GM20431 (cell line): ENCODE measurements around the gene STK24.

Experiments
- in situ Hi-C: fragments of 300-500 bp; cut with MseI, MboI; formaldehyde crosslinking; loops from one replicate; pipeline ENCODE4 v1.15.0; 2020; ENCODE audit warnings: low sequenced_read_pairs; ENCODE audit not compliant: unreplicated experiment

The STK24 gene

DNA sequence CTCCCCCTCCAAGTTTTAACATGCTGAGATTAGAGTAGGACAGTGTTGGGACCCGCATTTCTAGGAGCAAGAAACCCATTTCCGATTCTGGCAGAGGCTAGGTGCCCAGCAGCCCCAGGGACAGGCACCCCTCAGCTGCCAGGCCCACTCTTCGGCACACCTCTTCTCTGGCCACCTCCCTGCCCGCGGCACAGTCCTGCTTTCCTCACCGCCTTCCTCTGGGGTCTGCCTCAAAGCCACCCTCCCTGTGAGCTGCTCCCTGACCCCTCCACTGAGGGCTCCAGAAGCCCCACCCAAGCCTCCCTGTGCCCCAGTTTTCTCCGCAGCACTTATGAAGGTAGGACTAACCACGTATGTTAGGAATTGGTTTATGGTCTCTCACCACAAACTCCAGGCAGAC is 79.9 kb downstream of the STK24 start:
- in situ Hi-C loops, result no loop called here

DNA sequence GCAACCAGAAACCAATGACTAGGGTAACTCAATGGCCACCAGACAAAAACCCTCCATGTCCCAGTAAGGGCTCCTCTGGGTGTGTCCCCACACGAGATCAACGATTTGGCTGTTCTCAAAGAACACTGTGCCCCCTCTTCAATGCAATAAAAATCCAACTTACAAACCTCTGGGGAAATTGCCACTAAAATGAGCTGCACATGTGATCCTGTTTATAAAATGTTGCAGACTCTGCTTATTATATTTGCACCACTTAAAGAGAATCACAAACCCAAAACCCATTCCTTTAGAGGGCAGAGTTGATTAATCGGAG is 80.5 kb downstream of the STK24 start:
- in situ Hi-C loops, result no loop called here

DNA sequence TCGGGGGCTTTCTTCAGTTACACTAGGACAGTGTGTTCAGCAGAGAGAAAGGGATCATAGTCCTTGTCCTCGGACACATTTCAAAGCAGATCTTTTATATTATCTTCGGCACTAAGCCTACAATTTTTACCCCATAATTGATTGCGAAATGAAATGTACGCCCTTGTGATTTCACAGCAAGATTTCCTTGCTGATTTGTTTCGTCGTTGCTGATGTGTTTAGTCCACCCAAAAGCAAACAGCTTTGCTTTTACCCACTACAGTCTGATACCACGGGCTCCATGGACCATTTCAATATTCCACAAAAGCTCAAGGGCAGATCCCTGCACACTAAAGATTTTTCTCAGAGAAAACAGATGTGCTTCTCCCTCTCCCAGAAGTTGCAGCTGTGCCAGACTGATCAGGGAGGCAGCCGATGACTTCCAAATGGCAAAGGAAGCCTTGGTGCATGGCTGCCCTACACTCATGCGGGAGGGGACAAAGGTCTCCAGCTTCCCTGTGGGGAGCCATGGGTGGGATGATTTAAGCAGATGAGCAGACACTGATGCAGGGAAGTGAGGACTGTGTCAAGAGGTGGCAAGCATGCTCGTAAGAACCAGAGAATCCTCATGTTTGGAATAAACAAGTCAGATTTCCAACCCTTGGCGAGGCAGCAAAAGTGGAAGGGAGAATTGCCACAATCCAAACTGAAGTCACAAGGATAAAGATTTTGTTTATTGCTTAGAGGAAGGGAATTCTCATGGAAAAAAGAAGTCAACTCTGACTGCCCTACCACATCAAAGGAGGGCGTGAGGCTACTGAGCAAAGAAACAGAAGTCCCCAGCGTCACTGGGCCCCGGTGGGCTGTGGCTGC is 81.1 kb downstream of the STK24 start:
- in situ Hi-C loops, result no loop called here

DNA sequence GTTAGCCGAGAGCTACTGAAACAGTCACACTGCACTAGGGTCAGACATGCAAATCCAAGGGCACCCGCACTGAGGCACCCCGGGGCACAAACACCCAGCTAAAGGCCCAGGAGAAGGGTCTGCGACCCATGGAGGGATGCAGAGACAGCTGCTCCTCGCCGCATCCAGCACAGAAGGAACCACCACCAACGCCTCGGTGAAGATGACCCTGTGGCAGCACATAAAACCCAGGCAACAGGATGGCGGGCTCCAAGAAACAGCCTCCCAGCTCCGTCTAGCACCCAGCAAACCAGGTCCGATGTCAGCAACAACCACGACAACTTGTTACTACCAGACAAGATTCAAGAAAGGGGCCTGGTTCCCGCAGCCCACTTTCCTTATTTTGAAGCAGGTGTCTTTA is 82.1 kb downstream of the STK24 start:
- in situ Hi-C loops, result no loop called here

DNA sequence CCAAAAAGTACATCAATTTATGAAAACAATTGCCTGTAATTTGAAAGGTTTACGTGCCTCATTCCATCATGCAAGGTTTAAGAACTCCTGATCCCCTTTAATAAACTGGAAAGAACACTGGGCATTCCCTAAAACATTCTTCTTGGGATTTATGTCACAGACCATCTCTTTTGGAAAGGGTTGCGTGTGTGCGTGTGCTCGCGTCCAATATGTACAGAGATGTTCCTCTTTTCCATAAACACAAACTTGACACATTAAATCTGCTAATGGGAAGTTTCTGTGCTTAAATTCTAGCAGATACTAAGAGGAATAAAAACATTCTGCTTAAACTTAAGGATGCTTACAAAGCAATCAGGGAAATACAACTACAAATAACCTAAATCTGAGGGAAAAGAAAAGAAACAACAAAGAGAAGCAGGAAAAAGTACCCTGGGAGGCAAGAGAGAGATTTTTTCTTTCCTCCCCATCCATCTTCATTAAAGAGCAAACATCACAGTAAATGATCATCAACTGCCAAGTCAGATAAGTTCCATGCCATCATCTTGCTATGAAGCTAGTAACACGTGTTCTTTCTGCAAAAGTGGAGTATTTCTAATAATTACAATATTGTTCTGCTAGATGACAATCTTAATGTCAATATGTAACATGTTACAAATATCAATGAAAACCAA is 83.7 kb downstream of the STK24 start:
- in situ Hi-C loops, result no loop called here

DNA sequence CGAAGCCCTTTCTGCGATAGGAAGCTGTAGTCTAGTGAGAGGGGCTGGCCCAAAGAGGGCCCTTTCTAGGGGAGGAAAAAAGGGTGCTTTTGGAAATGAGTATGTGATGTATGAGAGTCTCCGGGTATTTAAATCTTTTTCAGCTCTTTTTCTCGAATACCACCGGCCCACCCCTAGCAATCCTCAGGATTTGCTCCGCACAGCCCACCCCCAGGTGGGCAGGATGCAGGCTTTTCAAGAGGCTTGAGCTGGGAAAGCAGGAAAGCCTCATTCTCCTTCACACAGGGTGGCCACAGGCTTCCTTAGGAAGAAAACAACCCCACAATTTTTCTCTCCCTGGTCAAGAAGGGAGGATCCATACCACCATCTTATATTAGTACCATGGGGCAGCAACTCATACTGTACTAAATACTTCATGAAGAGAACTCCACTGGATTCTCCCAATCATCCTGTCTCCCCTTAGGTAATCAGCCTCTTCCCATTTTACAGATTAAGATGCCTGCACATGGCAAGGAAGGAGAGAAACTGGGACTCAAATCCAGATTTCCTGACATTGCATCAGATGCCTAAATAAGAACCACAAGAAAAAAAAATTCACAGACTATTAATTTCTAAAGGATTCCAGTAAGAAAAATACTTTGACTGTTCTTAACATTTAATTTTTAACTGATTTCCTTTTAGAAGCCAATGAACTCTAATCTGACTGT is 84.4 kb downstream of the STK24 start:
- in situ Hi-C loops, result no loop called here

DNA sequence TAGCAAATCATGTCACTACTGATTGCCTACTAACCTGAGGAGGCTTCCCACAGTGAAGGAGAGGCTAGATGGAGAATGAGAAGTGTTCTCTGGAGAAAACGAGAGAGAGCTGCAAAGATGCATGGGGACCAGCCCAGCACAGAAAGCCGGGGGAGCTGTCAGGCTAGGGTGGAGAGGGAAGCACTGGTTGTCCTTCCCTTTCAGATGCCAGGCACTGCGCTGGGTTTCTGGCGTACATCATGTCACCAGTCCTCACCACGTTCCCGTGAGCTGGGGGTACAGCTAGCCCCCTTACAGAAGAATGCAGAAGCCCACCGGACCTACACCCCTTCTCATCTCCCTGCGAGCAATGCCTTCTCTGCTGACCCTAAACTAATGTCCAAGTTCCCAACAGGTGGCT is 86.0 kb downstream of the STK24 start:
- in situ Hi-C loops, result no loop called here

DNA sequence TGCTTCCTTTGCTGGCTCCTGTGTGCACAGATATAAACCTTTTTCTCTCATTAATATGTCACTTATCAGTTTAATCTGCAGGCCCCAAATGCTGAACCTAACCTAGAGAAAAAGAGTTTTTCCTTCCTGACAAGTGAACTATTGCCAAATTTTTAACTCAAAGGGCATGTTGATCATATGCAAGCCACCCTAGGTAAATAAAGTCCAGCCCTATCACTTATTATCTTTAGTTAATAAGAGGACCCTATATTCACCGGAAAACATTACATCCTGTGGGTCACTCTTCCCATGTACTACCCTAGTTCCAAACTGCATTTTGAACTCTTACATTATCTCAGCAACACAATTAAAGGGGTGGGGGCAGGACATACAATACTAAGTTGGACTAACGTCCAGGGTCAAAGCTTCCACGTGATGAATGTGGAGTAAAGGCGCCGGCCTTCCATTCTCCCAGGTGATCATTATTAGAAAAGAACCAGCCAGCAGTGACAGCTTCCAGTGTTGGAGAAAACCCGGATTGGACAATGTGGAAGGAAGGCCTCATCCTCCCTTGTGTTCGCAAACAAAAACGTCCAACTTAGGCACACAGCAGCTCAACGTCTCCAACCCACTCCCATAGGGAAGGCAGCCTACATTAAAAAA is 86.6 kb downstream of the STK24 start:
- in situ Hi-C loops, result no loop called here

DNA sequence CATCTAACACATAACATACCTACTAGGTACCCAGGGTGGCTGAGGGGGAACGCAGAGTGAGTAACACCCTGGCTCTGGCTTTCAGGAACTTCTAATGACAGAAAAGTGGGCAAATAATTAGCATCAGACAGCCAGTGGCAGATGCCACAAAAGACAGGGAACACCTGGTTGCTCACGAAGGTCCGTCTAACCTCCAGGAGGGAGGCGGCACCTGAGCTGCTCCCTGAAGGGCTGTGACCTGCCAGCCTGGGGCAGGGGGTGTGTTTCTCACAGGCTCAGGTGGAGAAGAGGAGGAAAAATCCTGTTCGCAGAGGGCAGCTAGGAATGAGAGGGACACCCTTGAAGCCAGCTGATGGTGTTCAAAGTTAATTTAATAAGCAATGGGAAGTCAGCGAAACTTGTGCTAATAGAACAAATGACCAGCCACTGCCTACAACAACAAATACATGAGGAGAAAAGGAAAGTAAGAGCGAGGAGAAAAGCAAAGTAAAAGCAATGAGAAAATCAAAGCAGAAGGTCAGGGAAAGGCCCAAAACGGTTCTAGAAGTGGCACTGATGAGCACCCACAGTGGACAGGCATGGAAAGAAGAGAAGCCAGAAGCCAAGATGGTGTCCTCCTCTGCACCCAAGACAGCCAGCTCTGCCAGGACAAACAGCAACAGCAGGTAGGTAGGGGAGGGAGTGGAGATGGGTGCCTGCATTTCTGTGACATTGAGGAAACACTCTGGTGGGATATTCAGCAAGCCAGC is 87.3 kb downstream of the STK24 start:
- in situ Hi-C loops, result no loop called here

DNA sequence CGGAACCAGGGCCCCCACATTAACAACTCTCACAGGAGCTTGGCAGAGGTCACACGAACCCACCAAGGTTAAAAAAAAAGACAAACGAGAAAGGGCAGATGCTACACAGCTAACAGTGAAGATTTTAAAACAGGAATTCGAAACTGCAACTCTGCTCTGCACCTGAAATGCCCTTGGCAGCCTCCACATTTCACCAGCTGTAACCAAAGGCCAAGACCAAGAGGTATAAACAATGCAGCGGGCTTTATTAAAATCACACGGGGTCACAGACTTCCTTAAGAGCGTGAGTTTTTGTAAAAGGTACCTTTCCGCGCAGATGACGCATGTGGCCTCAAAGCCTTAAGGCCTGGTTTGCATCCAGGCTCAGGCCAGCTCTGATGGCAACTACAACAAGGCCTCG is 88.2 kb downstream of the STK24 start:
- in situ Hi-C loops, result no loop called here

DNA sequence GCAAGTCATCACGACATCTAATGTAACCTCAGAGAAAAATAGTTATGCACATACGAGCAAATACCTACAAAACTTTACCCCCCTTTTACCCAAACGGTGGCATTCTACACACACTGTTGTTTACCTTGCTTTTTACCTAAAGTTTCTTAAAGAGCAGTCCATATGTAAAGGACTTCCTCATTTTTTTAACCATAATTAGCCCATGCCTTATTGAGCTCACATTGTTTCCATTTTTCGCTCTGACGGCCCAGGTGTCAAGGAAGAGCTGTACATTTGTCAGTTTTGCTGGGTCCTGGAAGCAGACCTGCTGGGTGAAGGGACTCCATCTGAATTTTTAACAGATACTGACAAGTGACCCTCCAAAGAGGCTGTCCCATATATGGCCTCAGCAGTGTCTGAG is 89.4 kb downstream of the STK24 start:
- in situ Hi-C loops, result no loop called here

DNA sequence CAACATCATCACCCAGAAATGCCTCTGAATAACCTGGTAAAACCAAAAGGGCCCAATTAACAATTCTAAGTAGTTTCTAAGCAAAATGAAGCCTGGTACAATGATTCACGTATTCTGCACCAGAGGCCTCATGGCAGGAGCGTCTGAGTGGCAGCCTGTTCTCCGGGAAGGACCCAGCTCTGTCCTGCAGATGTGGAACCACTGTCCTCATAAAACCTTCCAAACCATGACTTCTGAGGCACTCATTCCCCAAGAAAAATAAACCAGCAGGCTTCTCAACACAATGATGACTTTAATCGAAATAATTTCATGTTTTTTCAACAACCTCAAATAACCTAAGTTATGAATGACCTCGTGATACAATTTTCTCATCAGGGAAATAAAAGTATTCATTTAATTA is 89.9 kb downstream of the STK24 start:
- in situ Hi-C loops, result no loop called here

DNA sequence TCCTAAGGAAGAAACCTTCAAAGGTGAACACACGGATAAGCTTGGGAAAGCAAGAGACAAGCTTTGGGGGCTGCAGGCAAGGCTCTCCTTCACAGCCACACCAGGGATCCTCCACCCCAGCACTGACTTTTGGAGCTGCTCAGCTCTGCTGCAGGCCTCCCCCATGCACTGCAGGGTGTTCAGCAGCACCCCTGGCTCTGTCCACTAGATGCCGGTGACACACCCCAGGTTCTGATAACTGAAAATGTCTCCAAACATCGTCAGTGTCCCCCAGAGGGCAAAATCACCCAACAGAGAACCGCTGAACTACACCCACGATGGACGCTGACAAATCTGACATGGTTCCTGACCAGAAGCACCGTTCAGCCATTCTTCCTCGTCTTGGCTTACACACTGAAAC is 90.5 kb downstream of the STK24 start:
- in situ Hi-C loops, result no loop called here

DNA sequence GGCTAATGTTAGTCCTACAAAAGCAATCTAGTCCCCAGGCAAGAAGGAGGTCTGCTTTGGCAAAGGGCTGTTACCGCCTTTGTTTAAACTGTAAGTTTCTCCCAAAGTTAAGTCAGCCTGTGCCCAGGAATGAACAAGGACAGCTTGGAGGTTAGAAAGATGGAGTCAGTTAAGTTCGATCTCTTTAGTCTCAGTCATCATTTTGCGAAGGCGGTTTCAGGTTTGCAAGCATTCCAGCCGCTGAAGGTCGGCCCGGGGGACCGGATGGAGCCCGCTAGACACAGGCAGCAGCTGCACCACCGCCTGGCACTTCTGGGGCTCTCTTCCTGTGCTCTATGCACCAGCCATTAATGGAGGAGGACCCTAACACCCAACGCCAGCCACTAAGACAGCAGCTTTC is 91.3 kb downstream of the STK24 start:
- in situ Hi-C loops, result no loop called here

DNA sequence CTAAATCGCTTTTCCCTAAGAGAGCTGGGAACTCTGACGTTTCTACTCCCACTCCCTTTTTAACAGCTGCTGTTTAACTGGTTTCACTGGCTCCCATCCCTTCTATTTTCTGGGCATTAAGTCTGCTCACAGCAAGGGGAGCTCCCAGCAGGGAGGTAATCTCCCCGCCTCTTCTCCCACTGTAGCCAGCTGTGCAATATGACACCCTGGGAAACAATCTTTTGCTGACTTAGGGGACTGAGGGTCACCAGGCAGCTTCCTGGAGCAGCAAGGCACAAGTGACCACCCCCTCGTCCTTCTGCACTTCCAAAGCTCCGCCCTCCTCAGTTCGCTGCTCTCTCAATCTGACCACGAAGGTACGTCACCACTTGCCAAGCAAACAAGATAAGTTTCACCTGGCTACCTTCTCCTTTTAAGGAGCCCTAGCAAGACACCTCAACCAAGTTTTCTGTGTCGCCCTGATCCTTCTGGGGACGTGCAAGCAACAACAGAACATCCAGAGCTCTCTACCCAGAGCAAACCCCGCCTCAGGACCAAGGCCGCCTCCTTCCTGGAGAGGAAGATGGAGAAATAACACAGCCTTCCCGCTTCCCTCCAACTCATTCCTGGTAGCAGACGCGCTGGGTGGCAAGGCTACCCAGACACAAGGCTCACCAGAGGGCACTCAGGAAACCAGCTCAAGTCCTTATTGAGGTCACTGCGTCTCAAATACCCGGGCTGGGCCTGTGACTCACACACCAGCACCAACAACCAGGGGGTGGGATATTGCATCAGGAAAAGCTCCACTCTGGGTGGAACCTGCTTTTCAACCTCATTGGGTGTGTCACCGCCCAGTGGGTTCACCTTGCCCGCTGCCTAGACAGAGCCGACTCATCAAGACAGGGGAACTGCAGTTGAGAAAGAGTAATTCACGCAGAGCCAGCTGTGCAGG is 92.4 kb downstream of the STK24 start:
- in situ Hi-C loops, result no loop called here

DNA sequence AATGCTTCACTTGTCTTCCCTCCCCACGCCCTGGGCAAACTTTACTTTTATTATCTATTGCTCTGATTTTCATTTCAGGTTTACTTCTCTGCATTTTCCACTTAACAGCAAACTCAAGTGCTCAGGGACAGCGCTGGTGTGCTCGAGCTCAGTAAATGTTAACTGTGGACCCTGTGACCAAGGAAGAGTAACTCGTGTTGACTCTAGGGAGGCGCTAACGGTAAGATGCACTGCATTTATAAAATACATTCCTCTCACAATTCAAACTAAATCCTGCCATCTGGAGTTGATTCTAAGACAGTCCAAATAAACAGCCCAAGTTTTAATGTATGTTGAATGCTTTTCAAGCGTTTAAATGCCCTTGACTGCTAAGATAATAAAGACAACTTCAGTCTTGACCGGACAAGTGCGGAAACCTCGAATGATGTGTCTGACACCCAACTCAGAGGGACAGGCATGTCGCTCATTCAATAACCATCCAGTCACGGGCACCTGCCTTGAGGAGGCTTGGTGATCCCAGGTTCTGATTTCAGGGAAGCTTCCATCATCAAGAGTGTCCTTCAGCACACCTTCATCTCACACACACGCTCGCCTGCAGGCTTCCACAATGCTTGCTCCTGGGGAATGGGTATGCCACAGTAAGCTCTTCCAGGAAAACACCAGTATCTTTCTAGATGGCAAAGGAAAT is 93.2 kb downstream of the STK24 start:
- in situ Hi-C loops, result no loop called here

DNA sequence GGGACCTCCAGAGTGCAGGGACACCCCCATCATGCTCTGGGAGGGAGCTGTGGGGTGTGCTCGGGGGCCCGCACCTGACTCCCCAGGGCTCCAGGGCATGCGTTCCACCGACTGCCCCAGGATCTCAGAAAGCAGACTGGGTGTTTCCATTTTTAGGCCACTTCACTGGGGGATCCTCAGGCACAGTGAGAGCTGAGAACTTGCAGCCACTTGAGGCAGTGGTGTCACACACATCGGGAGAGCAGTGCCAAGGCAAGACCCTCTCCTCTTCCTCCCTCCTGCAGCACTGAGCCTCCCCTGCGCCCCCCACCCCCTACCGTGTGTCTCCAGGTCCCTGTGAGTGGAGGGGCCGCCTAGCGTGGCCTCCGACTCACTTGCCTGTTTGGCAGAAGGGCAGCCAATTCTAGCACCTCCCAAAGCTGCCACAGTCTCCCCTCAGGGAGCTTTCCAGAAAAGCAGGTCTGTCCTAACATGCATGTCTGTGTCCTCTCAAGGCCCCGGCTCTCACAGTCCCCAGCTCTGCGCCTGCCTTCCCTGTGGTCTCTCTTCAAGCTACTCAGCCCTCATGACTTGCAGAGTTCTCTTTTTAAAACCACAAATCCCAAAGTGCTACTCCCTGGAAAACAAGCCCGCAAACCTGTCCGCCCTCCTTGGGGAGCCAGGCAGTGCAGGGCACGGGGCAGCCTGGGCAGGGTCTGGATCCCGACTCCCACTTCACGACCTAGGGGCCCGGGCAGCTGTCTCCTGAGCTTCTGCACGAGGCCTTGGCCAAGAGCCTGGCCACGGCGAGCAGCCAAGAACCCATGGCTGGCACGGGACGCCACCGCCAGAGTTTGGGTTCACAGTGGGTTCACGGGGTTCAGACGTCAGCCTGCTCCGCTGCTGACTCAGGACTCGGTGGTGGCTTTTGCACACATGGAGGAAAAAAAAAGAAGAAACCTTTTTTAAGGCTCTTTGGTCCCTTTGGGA is 94.1 kb downstream of the STK24 start:
- in situ Hi-C loops, result no loop called here
